Stimulated activated CD8-positive, alpha-beta memory T cell treated with anti-CD3 and anti-CD28 coated beads, Interleukin-4, amount 100 ng/mL, for 4 hours (primary cell): ENCODE measurements around the gene WAS.
"Not testable (repeated sequence)": the region's sequence is repeated elsewhere in the genome, so short reads cannot be mapped to it uniquely, and the experiment has no call there.

ENCODE experiments used
- DNase-seq, 2 donors: peaks; one replicate each; pipeline ENCODE4 v3.0.0-alpha.2; 2020; ENCODE audit warnings: low read depth in 2 of 2, low spot score in 1 of 2

WAS gene

DNA sequence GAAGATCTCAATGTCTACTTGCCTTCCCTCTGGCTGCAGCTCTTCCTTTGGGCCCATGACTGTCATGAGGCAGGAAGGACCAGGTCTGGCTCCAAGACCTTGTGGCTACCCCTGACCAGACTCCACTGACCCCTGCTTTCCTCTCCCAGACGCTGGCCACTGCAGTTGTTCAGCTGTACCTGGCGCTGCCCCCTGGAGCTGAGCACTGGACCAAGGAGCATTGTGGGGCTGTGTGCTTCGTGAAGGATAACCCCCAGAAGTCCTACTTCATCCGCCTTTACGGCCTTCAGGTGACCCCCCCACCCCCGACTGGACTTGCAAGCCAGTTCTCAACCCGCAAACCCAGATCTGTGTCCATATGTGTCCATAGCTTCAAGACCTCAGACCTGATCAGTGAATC lies 535 bp downstream of the WAS start:
- DNase-seq = no peak

DNA sequence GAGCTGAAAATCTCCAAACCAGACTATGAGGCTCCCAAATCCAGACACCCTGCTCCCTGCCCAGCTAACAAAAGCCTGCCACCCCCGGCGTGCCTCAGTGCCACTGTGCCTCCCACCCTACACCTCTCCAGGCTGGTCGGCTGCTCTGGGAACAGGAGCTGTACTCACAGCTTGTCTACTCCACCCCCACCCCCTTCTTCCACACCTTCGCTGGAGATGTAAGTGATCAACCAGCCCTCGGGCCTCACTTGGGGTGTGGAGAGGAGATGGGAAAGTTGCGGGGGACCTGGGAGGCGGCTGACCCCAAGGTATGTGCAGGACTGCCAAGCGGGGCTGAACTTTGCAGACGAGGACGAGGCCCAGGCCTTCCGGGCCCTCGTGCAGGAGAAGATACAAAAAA lies 1.8 kb downstream of the WAS start:
- no peak for DNase-seq

DNA sequence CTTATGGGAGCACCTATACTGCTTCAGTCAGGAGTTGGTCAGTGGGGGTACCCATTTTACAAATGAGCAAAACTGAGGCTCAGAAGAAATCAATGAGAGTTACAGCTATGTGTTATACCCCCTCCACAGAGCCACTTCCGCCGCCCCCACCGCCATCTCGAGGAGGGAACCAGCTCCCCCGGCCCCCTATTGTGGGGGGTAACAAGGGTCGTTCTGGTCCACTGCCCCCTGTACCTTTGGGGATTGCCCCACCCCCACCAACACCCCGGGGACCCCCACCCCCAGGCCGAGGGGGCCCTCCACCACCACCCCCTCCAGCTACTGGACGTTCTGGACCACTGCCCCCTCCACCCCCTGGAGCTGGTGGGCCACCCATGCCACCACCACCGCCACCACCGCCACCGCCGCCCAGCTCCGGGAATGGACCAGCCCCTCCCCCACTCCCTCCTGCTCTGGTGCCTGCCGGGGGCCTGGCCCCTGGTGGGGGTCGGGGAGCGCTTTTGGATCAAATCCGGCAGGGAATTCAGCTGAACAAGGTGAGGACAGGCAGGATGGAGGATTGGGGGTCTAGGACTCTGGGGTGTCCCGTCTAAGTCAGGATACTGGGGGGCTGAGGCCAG lies 5.0 kb downstream of the WAS start:
- no peak for DNase-seq

DNA sequence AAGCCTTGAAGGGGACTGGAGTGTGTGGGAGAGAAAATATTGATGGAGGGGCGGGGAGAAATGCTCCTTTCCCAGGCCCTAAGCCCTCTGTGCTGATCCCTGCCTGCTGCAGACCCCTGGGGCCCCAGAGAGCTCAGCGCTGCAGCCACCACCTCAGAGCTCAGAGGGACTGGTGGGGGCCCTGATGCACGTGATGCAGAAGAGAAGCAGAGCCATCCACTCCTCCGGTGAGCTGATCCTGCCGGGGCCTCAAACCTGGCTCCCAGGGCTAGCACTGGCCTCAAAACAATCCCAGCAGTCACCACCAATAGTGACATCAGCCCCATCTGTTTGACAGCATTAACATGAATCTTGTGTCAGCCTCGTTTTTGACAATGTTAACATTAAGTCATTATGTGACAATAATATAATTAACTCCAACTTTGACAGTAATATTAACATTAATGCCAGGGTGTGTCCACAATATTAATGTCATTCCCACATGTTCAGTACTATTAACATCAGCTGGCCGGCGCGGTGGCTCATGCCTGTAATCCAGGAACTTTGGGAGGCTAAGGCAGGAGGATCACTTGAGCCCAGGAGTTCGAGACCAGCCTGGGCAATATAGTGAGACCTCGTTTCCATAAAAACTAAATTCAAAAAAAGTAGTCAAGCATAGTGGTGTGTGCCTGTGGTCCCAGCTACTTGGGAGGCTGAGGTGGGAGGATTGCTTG lies 5.8 kb downstream of the WAS start:
- no peak for DNase-seq

DNA sequence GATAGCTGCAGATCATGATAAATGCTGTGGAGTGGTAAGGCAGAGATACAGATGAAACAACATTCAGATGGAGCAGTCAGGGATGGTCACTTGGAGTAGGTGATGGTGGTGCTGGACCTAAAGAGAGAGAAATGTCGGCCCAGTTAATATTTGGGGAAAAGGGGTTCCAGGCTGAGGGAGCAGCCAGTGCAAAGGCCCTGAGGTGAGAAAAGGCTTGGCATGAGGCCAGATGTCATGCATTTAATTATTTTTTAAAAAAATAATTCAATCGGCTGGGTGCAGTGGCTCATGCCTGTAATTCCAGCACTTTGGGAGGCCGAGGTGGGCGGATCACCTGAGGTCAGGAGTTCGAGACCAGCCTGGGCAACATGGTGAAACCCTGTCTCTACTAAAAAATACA lies 8.1 kb downstream of the WAS start:
- not testable (repeated sequence) for DNase-seq

DNA sequence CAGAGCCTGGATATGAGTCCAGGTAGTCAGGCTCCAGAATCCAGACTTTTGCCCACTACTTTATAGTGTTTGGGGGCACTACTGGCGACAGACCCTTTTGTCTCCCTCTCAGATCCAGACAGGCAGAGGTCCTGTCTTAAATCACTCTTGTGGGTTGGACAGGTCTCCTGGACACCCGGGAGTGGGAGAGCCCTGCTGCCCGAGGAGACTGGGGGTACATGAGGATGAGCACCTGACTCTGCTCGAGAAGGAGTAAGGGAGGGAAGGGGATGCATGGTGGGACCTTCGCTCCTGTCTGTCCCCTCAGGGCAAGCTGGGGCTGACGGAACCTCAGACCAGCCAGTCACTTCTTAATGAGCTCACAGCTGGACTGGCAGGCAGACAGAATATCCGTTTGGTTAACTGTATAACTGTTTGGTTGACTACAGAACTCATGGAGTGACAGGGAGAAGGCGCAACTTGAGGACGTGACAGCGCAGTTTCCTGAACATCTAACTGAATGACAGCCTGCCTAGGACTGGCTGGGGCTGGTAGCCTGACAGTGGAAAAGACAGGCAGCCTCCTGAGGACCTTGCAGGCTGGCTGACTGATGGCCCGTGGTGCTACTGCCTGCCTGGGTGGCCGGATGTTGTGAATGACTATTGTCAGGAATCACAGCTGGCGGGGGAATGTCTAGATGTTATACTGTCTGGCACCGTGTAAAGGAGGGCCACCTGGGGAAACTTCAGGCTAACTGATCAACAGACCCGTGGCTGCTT lies 11.4 kb downstream of the WAS start:
- DNase-seq = no peak

DNA sequence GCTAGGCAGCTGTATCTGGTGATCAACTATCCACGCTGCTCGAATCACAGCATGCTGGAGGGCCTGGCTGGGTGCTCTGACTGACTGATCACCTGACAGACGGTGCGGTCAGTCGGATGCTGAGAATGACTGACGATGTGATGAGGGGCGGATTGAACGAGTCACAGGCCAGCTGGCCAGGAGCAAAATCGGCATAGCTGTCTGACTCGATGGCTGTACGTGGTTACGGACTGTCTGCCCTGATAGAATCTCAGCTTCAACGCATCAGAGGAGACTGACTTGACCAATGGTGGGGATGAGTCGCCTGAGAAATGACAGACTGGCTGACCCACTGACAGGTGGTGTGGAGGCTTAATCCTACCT lies 11.9 kb downstream of the WAS start:
- DNase-seq = no peak

DNA sequence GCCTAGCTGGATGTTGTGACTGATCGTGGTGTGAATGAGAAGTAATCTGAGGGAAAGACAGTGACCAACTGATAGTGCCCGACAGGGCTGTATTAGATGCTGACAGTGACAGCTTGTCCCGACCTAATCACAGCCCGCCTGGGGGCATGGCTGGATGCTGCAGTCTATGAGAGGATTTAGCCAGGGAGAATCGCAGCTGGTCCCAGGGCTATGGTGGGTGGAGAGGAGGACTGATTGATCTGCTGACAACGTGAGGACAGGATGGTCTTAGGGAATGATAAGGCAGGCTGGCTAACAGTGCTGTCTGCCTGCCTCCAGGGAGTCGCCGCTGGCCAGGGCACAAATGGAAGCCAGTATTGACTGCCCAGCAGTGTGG lies 12.3 kb downstream of the WAS start:
- DNase-seq = no peak

DNA sequence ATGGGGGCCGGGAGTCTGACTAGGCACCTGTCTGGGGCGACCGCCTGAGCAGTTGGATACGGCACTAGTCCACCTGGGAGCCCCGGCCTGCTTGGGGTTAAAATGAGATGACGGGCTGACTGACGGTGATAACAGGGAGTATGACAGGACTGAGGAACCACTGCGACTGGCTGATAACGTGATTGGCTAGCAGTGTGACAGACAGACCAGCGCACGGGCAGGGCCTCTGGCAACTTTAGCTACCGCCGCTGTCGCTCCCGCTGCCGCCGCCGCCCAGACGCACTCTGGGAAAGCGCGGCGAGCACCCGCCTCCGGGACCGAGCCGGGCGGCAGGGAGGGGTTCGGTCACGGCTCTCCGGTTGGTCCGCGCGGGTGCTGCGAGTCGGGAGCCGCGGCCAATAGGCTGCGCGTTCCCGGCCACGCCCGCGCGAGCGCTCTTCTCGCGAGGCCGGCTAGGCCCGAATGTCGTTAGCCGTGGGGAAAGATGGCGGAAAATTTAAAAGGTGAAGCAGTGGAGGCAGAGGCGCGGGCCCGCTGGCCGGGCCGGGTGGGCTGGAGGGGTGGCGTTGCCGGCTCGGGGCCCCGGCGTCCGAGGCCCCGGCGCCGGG lies 12.8 kb downstream of the WAS start, which contains the start of gene SUV39H1:
SUV39H1 (plus strand) TSS at position 434 of the 608 bp plus-strand sequence; CDS start at position 485, 51 bp downstream.
- DNase-seq = peak; percentile 28 to 60

DNA sequence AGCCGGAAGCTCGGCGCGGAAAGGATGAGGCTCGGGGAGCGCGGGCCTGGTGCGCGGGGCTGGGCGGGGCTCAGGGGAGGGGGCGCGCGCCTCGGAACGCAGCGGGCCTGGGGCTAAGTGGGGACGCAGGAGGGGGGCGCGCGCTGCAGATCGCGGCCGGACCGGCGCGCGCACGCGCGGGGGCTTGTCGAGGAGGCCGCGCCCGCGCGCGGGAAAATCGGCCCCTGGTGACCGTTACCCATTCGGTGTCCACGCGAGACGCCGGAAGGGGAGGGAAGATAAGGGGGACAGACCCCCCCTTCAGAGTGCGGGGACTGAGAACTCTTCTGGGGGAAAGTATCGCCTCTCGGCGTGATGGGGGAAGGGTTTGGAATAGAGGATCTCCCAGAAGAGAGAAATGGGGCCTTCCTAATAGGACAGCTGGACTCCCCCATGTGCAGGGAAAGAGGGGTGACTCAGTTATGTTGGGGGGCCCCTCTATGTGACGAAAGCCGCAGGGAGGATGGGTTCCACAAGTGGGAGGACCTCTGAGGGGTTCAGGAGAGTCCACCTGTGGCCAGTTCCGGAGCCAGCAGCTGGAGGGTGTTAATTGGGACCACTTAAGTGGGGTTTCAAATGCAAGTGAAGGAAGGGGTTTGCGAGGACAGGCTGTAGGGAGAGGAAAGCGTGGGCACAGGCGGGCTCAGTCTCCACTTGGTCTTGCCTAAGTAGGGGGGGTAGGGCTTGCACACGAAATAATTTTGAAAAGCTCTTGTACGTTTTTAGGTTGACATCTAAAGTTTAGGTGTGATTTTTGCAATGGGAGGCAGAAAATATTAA lies 13.5 kb downstream of the WAS start:
- no peak for DNase-seq

DNA sequence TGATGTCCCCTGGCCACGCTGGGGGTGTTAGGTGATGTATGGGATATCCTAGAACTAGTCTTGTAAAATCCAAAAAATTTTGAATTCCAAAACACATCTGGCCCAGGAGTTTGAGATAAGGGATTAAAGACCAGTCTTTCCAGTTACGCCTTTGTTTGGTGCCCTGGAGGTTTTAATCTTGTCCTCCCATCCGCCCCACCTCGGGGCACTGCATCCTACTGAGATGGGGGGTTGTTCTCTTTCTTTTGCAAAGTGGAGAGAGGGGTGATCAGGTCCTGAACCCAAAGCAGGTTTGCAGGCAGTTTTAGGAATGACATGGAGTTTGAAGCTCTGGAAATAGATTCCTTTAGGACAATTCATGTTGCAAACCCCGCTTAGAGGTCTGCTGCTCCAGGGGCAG lies 14.7 kb downstream of the WAS start:
- DNase-seq = no peak

DNA sequence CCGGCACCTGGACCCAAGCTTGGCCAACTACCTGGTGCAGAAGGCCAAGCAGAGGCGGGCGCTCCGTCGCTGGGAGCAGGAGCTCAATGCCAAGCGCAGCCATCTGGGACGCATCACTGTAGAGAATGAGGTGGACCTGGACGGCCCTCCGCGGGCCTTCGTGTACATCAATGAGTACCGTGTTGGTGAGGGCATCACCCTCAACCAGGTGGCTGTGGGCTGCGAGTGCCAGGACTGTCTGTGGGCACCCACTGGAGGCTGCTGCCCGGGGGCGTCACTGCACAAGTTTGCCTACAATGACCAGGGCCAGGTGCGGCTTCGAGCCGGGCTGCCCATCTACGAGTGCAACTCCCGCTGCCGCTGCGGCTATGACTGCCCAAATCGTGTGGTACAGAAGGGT lies 16.6 kb downstream of the WAS start:
- DNase-seq = no peak

DNA sequence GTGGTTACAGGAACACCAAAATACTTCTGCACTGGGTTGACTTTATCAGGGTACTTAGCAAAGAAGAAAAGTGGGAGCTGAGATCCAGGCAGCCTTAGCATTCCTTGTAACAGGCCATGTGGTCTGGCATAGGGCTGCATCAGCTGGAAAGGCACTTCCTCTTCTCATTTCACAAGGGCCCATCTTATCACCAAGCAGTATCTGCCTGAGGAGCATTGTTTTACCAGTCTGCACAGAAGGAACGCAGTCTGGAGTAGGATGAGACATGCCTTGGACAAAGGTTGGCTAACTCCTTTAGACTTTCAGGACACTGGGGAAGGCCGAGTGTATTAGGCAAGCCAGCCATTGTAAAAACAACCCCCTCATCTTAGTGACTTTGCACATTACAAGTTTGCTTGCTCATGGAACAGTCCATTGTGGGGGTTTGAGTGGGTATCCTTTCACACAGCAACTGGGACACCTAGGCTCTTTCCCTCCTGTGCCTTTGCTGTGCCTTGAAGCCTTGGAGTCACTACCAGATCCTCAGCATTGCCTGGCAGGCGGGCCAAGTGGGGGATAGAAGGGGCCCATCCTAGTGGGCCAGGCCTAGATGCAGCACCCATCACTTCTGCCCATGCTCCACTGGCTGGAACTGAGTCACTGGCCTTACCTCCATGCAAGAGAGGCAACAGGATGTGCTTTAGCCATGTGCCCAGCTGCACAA lies 17.5 kb downstream of the WAS start:
- no peak for DNase-seq

DNA sequence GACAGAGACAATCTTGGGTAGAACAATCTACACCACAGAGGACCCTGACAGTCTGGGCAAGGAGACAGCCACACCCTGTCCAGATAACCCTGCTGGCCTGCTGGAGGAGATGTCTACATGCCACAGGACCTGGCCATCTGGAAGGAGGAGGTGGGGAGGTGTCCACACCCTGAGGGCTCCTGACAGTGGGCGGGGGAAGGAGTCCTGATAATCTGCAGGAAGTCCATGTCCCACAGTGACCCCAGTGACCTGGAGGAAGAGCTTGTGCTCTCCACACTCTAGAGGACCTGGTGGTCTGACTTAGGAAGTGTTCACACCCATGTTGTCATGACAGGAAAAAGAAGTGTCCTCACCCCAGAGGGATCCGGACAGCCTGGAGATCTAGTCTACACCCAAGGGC lies 18.4 kb downstream of the WAS start:
- no peak for DNase-seq

DNA sequence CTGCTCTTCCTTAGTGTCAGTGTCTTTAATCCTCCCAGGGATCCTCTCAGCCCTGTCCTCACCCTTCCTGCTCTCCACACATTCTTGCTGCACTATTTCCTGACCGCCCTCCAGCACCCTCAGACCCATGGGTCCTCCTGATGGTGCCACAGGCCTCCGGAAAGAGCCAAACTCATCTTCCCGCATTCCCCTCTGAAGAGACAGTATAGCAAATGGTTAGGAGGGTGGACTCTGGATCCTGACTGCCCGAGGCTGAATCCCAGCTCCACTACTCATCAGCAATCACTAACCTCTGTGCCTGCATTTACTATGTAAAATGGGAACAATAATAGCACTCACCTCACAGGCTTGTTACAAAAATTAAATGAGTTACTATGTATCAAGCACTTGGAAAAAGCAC lies 19.1 kb downstream of the WAS start:
- DNase-seq = no peak

DNA sequence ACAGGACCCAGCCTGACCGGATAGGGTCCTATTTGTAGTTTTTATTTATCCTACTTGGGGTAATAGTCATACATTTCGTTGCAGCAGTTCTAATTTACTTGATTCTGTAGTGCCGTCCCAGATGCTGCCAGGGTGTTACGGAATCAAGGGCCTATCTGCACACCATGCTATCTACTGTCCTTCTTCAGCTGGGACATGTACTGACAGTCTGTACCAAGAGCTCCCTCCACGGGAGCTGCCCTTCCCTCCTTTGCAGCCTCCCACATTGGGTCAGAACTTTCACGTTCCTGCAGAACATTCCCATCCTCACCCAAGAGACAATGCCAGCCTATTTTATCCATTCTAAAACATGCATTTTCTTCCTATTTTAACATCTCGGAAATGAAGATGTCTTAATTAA lies 19.6 kb downstream of the WAS start:
- no peak for DNase-seq

DNA sequence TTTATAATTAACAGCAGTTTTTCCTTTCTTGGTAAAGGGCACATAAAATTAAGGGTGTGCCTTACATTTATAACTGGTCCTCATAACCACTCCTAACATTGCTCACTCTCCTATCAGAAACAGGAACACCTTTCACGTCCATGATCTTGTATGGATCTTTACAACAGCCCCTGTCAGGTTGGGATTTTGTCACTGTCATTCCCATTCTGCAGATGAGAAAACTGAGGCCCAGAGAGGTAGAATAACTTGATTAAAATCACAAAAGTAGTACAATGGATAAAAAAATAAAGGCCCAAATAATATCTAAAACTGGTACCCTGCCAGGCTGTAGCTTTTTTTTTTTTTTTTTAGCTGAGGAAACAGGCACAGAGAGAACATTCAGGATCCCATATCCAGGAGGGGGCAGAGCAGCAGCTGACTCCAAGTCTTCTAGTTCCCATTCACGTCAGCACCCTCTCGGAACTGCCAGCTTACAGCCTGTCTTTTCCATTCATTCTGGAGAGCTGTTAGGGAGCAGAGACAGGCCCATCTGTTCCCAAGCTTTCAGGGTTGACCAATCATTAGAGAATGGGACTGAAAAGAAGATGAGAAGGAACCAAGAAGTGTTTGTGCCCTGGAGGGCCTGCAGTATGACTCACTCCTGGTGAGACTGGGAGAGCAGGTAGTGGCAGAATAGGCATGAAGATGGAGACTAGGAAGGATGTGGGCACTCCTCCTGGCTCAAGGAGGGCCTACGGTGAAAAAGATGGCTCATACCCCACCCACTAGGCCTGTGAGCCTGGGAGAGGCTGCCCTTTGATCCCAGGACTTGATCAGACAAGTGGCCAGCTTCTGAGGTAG lies 20.3 kb downstream of the WAS start:
- DNase-seq = no peak

DNA sequence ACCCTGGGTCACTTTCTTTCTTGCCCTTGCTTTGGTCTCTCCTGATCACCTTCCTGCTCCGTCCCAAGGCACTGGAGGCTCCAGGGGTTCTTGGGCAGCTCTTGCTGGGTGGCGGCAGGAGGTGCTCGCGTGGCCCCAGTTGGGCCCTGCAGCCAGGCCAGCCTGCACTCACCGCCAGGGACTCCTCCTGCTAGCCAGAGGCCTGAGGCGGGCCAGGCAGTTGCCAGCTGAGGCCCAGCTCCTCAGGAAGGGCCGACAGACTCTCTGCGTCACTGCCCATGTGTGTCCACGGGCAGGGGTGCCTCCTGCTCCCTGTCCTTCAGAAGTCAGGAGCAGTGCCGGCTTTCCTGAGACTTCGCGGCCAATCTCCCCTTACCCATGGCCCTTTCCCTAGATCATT lies 22.3 kb downstream of the WAS start:
- no peak for DNase-seq

DNA sequence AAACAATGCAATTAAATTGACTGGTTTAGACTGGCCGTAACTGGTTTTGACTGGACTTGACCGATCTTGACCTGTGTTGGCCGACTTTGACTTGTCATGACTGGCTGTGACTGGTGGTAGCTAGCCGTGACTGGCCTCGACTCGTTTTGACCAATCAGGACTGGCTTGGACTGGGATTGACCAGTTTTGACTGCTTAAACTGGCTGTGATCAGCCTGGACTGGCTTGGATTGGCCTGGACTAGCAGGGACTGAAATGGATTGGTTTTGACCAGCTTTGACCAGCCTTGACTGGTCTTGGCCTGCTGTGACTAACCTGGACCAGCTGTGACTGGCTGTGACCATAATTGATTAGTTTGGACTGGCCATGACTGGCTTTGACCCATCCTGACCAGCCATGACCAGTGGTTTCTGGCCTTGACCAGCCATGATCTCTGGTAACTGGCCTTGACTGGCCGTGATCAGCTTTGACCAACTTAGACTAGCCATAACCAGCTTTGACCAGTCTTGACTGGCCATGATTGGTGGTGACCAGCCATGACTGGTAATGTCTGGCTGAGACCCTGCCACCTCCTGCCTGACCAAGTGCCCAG lies 26.0 kb downstream of the WAS start:
- no peak for DNase-seq
